Measurements from ENCODE around the gene GHRHR.
A peak's percentile ranks its signal among the peaks of the same experiment; 100 is the strongest.

GHRHR gene

DNA sequence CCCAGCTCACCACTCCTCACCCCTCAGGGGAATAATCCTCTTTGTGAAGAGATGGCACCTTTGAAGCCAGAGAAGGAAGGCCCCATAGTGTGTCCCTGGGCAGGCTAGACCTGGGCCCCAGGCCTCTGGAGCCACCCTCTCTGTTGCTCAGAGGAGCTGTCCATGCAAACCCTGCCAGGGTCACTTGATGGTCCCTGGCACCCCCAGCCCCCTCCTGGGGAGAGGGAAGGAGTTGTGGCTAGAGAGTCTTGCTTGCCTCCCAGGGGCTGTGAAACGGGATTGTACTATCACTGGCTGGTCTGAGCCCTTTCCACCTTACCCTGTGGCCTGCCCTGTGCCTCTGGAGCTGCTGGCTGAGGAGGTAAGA, 5.8 kb downstream of the GHRHR start:
- DNase-seq = no peak

DNA sequence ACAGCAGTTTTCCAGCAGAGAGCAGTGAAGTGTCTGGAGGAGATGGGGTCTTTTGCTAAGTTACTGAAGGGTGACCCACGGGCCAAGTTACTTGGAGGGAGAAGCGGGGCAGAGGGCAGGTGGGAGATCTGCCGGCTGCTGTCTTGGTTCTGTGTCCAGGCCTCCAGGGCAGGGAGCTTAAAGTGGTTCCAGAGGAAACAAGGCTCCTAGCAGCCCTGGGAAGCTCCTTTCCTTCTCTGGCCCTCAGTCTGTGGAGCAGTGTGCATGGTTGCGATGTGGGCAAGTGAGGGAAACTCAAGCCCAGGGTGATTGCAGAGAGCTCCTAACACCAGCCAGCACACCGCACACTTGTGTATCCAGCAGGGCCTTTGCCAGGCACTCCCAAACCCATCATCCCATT, 6.3 kb downstream of the GHRHR start:
- DNase-seq = no peak

DNA sequence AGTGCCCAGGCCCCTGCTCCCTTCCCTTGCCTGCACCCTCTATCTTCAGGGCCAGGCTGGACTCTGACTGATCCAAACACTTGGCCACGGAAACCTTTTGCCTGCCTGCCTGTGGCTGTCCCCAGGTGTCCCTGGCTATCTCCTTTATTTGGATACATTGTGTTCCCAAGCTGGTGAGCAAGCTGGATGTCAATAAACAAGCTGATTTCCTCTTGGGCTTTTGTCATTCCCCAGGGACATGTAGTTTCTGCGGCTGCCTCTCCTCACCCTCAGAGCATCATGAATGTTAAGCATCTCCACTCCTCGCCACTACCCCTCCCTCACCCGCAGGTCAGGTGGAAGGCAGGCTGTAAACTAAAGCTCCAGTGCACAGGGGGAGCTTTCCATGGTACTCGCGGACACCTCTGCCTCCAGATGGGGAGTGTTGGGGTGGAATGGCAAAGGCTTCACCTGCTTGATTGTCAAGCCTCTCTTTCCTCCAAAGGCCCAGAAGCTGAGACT, 6.9 kb downstream of the GHRHR start:
- DNase-seq = no peak

DNA sequence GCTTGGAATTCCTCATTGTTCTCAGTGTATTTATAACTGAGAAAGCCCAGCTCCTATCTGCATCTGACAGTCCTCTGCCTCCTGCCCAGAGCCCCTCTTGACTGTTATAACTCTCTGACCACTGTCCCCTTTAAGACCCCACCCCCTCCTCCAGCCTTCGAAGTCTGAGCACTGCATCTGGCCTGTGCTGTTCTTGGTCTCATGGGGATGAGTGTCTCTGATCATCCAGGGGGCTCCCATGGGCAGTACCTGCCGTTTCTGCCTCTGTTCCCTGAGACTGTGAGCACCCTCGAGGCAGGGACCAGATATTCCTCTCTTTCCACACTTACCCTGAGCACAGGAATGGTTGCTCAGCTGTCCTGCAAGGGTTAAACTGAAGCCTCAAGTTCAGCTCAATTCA, 7.7 kb downstream of the GHRHR start:
- no peak for DNase-seq

DNA sequence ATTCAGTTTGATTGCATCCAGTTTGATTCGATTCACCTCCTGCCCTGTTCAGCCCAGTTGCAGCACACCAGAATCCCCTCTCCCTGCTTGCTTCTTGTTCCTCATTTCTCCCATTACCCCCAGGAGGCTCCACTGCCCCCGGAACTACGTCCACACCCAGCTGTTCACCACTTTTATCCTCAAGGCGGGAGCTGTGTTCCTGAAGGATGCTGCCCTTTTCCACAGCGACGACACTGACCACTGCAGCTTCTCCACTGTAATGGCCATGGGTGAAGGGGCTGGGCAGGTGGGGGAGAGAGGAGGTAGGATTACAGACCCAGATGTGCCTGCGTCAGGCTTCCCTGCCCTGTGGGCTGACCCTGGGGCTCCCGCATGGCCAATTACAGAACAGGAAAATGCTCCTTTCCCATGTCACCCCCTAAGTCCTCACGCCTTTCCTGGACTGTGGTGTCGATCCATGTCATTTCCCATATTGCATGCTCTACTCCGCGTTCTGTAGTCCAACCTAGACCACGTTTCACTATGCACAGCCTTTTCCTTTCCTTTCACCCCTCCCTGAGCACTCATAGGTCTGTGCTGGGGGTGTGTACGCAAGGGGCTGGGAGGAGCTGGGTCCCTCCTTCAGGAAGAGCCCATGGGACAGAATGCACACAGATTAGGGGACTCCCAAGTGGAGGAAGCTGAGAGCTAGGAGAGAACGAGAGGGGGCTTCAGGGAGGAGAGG, 8.2 kb downstream of the GHRHR start:
- DNase-seq = no peak

DNA sequence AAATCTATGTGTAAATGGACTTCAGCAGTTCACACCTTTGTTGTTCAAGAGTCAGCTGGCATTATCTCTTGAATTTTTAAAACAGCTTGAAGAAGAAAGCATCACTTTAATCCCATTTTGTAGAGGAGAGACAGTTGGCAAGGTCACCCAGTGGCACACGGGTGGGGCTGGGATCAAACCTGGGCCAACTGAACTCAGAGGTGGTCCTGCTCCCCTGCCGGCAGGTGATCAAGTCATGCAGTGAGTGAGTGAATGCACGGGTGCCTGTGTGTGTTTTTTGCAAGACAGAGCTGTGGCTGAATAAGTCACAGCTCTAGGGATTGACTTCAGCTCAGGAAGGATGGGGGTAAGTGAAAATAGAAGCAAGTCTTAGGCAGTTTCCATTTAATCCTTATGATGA, 9.5 kb downstream of the GHRHR start:
- no peak for DNase-seq

DNA sequence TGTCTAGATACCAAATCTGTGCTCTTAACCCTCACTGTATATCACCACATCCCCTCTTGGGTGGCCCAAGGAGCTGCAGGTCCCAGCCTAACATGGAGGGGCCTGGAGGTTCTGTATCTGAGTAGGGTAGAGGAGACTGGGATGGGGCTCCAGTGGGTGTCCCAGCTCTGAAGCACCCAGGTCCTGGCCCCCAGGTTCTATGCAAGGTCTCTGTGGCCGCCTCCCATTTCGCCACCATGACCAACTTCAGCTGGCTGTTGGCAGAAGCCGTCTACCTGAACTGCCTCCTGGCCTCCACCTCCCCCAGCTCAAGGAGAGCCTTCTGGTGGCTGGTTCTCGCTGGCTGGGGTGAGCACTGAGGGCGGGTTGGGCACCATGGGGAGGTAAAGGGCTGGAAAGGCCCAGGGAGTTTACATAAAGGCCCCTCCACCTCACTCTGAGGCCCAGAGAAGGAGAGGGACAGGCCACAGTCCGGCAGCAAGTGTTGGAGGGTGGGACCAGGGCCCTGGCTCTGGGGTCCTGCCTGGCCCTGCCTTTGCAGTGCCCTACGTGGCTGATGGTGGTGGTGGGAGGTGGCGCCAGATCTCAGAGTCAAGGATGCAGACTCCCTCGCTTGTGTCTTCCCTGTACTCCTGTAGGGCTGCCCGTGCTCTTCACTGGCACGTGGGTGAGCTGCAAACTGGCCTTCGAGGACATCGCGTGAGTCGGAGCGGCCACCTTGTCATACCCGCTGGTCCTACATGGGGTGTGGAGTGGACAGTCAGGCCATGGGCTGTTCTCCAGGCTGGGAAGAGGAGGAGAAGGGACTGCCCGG, 10.2 kb downstream of the GHRHR start:
- no peak for DNase-seq

DNA sequence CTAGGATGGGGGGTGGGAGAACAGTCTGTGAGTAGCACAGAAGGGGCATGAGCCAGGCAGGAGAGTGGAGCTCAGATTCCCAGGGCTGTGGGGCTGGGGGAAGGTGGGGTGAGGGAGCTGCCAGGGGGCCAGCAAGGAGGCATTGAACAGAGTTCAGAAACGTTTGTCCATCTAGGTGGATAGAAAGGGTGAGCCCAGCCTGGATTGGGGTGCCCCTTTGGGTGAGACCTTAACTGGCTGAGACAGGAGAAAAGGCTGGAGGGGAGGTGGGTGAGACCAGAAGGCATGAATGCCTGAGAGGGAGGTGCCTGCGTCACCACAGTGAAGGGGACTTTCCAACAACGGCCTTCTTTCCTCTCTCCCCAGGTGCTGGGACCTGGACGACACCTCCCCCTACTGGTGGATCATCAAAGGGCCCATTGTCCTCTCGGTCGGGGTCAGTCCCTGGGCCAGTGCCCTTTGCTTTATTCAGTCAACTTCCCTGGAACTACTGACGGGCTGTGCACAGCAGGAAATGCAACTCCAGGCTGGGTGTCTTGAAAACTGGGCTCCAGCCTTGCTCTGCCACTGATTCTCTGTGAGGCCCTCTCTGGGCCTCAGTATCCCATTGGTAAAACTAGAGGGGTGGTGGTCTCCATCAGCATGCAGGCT, 11.0 kb downstream of the GHRHR start:
- DNase-seq = peak; percentile 19 to 29

DNA sequence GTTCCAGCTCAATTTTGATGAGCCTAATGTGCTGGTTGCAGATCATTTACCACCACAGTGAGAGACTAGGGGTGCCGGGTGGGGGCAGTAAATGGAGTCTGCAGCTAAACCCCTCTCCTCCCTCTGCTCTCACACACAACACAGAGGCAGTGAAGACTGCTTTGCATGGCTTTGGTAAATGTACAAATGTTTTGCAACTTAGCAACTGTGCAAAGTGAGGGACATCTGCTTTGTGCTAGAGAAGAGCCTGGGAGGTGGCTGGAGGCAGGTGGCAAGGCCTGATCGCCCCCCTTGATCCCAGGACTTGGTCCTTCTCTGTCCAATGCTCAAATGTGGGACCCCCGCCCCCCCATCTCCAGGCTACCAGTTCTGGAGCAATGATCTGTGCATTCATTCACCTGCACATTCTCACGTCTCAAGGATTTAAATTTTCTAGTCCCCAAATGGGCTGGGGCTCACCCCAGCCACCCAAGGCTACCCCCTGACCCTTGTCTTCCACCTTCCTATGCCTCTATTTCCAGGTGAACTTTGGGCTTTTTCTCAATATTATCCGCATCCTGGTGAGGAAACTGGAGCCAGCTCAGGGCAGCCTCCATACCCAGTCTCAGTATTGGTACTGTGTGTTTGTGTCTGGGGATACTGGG, 11.6 kb downstream of the GHRHR start:
- DNase-seq = no peak

DNA sequence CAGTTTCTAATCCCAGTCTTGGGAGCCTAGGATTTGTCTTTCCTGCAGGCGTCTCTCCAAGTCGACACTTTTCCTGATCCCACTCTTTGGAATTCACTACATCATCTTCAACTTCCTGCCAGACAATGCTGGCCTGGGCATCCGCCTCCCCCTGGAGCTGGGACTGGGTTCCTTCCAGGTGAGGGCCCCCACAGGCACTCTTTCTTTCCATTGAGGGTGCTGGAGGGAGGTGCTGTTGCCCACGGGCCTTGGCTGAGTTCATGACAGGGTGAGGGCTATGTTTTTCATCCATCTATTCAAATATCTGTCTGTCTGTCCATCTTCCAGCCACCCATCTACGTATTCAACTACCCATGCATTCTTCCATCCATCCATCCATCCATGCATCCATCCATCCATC, 12.6 kb downstream of the GHRHR start:
- no peak for DNase-seq

DNA sequence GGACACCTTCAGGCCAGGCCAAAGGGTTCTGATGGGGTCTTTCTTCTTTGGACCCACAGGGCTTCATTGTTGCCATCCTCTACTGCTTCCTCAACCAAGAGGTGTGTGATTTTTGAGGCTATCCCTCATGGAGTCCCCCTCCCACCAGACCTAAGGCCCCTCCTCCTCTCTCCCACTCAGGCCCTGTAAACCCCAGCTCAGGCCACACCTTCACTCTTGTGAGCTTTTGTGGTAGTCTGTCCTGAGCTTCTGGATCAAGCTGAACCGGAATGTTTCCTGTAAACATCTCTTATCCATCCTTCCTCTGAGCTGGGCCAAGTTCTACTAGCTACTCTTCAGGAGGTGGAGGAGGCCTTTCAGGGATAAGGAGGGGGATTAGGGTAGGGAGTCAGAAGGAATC, 13.5 kb downstream of the GHRHR start:
- DNase-seq = no peak

DNA sequence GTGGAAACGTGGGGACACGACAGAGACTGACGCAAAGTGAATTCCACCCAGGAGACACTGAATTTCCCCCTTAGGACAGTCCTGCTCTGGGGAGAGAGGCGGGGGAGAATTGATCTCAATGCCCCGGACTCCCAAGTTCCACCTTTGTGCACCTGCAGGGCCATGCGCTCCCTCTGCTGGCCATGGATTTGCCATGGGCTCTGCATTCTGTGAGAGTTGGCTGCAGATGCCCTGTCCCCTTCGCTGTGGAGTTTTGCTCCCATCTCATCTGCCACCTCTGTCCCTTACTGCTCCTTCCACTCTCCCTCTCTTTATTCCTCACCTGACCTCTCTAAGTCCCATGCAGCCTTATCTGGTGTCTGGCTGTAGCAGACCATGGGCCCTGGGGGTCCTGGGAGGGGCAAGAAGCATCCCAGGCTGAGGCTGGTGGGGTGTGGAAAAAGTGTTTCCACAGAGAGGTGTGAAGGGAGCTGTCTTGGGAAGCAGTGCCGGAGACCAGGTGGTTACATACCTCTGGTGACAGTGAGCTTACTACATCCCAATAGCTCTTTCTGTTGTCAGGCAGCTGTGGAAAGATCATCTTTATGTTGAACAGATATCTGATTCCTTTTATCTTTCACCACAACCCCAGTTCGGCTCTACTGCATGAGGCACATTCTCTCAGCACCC, 14.3 kb downstream of the GHRHR start:
- no peak for DNase-seq

DNA sequence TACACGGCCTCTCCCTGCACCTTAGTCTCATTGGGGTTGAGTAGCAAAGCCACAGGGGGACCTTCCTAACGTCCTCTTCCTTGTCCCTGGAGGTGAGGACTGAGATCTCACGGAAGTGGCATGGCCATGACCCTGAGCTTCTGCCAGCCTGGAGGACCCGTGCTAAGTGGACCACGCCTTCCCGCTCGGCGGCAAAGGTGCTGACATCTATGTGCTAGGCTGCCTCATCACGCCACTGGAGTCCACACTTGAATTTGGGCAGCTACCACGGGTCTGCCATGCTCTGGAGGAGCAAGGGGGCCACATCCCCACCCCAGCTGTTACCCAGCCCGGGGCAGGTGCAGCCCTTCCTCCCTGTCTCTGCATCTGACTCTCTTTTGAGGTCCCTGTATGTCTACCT, 15.3 kb downstream of the GHRHR start:
- DNase-seq = no peak

DNA sequence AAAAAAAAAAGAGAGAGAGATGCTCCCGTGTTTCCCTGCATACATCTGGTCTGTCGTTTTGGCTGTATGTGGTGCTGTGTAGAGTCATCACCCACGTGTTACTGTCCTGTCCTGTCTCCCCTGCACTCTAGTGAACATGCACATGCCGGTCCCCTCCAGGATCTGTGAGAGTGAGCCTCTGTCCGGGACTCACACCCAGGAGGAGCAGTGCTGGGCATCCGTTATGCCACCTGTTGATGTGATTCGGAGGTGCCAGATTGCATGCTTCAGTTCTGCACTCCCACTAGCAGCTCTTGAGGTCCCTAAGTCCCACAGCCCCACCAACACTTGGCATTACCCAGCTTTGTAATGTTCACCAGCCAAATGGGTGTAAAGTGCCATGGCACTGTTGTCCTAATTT, 16.4 kb downstream of the GHRHR start:
- DNase-seq = no peak

DNA sequence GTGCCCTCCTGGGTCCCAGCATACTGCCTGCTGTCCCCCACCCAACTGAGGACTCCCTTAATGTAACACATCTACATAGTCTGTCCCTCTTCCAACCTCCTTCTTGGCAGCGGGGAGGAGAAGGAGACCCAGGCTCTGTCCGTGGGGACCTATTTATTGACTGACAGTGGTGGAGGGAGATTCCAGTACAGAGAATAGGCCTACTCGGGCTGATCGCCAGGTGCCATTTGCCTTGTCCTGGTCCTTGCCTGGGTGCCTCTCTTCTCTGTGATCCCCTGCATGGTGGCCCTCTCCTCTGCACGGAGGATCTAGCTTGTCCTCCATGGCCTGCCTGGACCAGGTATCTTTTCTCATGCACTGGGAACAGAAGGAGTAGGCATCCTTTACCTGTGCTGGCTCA, 17.0 kb downstream of the GHRHR start:
- DNase-seq = no peak

DNA sequence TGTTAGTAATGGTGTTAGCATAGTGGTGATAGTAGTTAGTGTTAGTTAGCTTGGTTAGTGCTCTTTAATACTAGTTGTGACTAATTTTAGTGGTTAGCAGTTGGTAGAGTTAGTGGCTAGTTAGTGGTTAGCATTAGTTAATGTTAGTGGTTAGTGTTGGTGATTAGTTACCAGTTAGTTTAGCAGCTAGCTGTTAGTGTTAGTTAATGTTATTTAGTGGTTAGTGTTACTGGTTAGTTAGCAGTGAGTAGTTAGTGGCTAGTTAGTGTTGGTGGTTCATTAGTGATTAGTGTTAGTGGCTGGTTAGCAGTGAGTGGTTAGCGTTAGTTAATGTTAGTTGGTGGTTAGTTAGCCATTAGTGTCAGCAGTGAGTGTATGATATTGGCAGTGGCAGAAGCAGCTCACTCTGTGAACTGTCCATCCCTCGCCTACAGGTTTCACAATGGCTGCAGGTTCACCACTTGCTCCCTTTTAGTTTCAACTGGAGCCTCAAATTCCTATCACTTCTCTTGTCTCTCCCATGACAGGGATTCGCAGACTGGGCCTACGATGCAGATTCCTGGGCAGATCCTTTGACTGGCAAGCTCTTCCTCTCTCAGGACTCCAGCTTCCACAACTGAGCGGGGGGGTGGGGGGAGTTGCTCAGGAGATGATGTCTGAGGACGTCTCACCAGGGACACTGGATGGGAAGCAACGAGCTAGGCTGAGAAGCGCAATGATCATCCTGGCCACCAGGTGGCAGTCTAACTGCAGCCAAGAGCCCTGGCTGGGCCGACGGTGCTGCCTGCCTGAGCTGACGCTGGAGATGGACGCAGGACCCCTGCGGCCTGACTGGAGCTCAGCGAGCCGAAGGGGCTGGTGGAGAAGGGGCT, 19.5 kb downstream of the GHRHR start:
- peak; percentile 24 to 58 for DNase-seq

DNA sequence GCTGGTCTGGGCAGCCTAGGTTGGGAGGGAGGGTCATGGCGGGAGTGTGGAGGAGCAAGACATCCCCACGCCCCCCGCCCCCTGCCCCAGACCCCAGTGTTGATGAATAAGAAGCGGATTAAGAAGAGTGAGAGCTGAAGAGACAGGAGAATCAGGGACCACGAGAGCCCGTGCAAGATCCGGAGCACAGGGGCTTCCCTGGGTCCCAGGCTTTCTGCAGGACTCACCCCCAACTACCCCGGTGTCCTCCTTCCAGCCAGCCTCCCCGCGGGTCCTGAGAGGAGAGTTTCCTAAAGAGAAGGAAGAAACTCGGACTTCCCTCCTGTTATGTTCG, 20.1 kb downstream of the GHRHR start:
- no peak for DNase-seq

DNA sequence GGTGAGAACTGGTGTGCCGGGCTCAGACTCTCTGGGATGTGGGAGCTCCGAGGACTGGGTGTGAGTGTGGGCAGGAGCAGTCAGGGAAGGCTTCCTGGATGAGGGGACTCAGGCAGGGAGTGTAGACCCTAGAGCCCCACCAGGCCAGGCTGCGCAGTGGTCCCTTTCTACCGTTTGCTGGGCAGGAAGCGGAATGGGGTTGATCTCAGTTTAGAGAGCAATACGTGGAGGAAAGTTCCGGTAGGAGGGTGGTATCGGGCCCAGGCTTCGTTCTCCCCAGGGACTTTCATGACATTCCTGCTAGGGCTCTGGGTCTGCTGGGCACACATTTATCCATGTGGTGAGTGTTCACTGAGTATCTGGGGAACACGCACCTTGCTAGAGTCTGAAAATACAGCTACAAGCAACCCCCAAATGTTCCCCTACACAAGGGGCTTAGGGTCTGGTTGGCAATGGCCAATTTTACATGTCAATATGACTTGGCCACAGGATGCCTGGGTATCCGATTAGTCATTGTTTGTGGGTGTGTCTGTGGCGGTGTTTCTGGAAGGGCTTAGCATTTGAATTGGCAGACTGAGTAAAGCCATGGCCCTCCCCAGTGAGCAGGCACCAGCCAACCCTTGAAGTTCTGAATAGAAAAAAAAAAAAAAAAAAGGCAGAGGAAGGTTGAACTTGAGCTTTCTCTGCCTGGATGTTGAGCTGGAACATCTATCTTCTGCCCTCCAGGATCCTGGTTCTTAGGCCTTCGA, 20.8 kb downstream of the GHRHR start:
- DNase-seq = no peak

DNA sequence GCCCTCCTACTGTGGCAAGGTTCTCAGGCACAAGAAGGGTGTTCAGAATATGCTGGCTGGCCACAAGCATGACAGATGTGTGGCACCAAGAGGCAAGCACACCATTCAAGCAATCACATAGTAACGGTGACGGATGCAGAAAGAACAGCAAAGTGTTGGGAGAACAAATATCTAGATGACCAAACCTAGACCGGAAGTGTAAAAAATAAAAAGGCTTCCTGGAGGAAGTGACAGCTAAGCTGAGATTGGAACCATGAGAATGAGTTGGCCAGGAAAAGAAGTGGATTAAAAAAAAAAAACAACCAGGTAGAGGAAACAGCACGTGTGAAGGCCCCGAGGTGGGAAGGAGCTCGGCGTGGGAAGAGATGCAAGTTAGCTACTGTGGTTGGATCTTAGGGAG, 22.0 kb downstream of the GHRHR start:
- no peak for DNase-seq

DNA sequence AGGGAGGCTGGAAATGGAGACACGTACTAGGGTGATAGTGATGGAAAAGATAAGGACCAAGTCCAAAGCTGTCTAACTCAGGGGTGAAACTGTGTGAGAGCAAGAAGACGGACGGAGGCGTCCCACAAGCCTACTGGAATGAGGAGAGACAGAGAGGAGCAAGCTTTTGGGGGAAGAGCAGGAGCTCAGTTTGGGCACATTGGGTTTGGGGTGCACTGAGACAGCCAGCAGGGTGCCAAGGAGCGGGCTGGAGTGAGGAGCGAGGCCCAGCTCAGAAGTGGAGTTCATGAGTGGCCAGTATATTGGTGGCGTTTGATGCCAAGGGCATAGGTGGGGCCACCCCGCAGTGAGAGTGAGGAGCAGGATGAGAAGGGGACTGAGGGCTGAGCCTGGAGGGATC, 22.6 kb downstream of the GHRHR start:
- no peak for DNase-seq

DNA sequence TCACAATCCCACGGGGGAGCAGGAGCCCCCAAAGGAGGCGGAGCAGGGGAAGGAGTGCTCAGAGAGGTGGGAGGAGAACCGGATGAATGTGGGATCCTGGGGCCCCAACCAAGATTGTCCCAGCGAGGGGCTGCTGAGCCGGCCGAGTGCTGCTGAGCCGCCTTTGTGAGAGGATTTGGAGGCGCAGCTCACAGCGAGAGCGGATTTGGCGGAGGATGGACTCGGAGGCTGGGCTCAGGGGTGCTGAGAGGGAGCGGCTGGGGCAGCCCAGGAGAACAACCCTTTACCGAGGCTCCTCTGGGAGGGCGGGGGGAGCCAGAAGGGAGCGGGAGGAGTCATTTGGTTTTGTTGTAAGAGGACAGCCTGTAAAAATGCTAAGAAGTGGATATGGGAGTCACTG, 23.0 kb downstream of the GHRHR start:
- no peak for DNase-seq
